Uterus (tissue), 4 donors: Measurements from ENCODE around the gene WNT6. TPM values are rescaled to one million over a fixed set of nuclear protein-coding genes. Genes with fewer than 3 reads are reported as not detected.

Experiments
- DNase-seq, 2 donors: peaks; one replicate each; pipeline ENCODE4 v3.0.0-alpha.2; 2019 to 2020
- H3K27ac ChIP-seq, 2 donors: fragments of 200-600 bp; sonication (generic); 1 replicate in 1 of 2; 2 replicates in 1 of 2; pipeline ENCODE4 v1.5.1; 2016 to 2018
- H3K27me3 ChIP-seq, 2 donors: fragments of 200-600 bp; sonication (generic); one replicate each; pipeline ENCODE4 v1.5.1; 2018 to 2019; ENCODE audit warnings: control low read depth in 1 of 2
- H3K36me3 ChIP-seq, 2 donors: fragments of 200-600 bp; sonication (generic); one replicate each; pipeline ENCODE4 v1.5.1; 2019; ENCODE audit warnings: control low read depth in 1 of 2
- H3K4me1 ChIP-seq, 2 donors: fragments of 200-600 bp; sonication (generic); one replicate each; pipeline ENCODE4 v1.5.1; 2018 to 2019; ENCODE audit warnings: control low read depth in 1 of 2
- H3K4me3 ChIP-seq, 2 donors: fragments of 200-600 bp; sonication (generic); 1 replicate in 1 of 2; 2 replicates in 1 of 2; pipeline ENCODE4 v1.5.1; 2018 to 2019; ENCODE audit warnings: mild to moderate bottlenecking in 1 of 2
- H3K9me3 ChIP-seq, 2 donors: fragments of 200-600 bp; sonication (generic); one replicate each; pipeline ENCODE4 v1.5.1; 2019; ENCODE audit warnings: control low read depth in 1 of 2
- POLR2A ChIP-seq, 2 donors: fragments of 450-650 bp; IDR thresholded peaks; one replicate each; pipeline ENCODE4 v1.6.1; 2016; ENCODE audit warnings: antibody characterized with exemption in 2 of 2, mild to moderate bottlenecking in 1 of 2, moderate library complexity in 1 of 2
- intact Hi-C: fragments of 100-400 bp; cut with DNase I; formaldehyde crosslinking; loops from one replicate; pipeline ENCODE4 v1.15.1; 2023; ENCODE audit warnings: low total_unique reads
- total RNA-seq, 4 donors: library from RNA; depleted of rRNA in 3 of 4; stranded (reverse); fragments of >200 nt in 3 of 4; gene quantifications; one replicate each; pipeline versions ENCODE4 v1.1.0 to v1.2.4, GENCODE V29; 2014 to 2023
- TF ChIP-seq, protein P1 (sequence below), 4 experiments: fragments of 200-600 bp in 2 of 4; fragments of 450-650 bp in 2 of 4; sonication (generic) in 2 of 4; IDR thresholded peaks; one replicate each; pipeline ENCODE4 v1.5.1; 2016 to 2019; ENCODE audit warnings: antibody characterized with exemption in 4 of 4, mild to moderate bottlenecking in 2 of 4, moderate library complexity in 1 of 4
- donor health status: DM: yes; HTN: yes; CAD: no.

The WNT6 gene
- total RNA-seq, 4 donors from 2014 or later: 1.0 to 2.1 (median 1.9) TPM; not detected in 1

DNA sequence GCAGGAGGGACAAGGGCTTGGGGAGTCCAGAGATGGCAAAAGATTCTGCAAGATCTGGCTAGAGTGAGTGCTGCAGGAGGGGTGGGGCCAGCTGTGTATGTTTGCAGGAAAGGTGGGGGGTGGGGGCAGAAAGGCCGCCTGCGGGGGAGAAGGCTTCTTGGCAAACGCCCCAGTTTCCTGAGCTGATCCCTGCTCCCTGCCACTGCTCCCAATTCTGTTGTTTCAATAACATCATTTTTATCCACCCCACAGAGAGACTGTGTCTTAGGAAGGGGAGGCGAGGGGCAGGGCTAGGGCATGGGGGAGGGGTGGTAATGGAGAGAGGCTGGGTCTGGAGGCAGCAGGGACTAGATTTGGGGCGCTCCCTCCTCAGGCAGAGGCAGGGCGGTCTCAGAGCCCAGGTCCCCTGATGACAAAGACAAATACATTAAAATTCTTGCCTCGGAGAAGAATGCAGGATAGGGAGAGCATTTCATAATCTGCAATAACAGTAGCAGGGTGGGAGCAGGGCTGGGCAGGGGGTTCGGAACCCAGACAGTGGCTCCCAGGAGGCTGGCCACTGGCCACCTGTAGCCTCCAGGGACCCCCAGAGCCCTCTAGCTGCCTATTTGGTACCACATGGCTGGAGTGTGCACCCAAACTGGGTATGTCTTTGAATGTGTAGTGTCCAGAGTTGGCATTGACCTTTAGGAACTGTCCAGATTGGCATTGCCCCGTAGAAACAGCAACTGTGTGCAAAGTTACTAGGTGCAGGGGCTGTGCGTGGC is 2.1 kb upstream of the WNT6 start:
- no peak overlapping the region for H3K27ac ChIP-seq
- peaks cover 6 to 9% of the 10 kb centered on the region in 2 donors for H3K27me3 ChIP-seq
- DNase-seq: no peak
- H3K4me3 ChIP-seq: no peak overlapping the region
- H3K4me1 ChIP-seq: peaks cover 0 to 10% of the 10 kb centered on the region in 2 donors
- TF ChIP-seq, protein P1, sequence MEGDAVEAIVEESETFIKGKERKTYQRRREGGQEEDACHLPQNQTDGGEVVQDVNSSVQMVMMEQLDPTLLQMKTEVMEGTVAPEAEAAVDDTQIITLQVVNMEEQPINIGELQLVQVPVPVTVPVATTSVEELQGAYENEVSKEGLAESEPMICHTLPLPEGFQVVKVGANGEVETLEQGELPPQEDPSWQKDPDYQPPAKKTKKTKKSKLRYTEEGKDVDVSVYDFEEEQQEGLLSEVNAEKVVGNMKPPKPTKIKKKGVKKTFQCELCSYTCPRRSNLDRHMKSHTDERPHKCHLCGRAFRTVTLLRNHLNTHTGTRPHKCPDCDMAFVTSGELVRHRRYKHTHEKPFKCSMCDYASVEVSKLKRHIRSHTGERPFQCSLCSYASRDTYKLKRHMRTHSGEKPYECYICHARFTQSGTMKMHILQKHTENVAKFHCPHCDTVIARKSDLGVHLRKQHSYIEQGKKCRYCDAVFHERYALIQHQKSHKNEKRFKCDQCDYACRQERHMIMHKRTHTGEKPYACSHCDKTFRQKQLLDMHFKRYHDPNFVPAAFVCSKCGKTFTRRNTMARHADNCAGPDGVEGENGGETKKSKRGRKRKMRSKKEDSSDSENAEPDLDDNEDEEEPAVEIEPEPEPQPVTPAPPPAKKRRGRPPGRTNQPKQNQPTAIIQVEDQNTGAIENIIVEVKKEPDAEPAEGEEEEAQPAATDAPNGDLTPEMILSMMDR (IDR thresholded peaks at IDR 0.05): no peak
- no peak for TF ChIP-seq POLR2A (IDR thresholded peaks at IDR 0.05)
- no peaks in the 10 kb centered on the region for H3K9me3 ChIP-seq
- H3K36me3 ChIP-seq: no peaks in the 10 kb centered on the region
- intact Hi-C loops: no loop called here

DNA sequence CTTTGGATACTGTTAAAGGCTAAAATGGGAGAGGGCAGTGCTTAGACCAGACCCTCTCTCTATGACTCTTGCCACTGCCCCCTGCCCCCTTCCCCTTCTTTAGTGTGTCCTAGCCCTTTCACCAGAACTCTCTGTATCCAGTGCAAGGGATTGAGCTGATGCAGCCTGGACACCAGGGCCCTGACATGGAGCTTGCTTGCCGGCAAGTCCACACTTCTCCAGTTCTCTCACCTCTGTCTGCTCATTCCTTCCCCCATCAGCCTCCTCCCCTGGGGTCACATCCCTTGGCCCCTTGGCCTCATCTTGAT is 1.5 kb upstream of the WNT6 start:
- Histone ChIP-seq H3K27ac (no peak overlapping the region), H3K36me3 (no peaks in the 10 kb centered on the region), H3K9me3 (no peaks in the 10 kb centered on the region), H3K27me3 (peaks cover 6 to 7% of the 10 kb centered on the region in 2 donors), H3K4me1 (peaks cover 0 to 10% of the 10 kb centered on the region in 2 donors), H3K4me3 (no peak overlapping the region)
- DNase-seq: no peak
- TF ChIP-seq, protein P1 (IDR thresholded peaks at IDR 0.05): no peak
- TF ChIP-seq POLR2A (IDR thresholded peaks at IDR 0.05): no peak
- intact Hi-C loops: no loop called here

DNA sequence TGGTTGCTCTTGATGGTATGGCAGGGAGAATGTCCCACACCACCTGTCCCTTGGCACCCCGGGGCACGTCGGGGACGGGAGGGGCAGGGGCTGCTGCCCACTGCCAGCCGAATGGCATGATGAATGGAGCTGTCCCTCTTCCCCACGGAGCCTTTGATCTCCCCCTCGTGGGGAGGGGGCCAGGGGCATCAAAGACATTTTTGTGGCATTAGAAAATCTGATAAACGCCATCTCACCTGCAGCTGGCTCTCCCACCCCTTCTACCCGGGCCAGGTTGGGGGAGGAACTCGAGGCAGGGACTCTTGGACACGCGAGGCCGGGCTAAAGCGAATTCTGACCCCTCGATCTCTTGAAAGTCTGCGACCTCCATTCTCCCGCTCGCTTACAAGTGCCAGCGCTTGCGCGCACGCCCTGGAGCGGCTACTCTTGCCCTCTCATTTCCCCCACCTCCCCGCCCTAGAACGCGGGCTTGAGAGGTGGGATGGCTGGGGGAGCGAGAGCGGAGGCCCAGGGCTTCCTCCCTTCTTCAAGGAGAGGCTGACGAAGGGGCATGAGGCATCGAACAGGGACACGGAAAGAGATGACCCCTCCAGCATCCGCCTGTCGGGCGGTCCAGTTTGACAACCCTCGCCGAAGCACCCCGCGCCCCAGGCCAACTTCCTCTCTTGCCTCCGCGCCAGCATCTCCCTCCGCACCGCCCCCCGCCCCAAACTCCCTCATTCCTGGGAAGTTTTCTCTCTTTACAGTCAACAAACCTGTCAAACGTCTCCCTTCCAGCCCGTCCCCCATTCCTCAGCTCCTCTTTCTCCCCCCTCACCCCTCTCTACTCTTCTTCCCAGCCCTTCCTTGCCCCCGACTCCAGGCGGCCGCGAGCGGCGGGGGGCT is 692 bp upstream of the WNT6 start:
- Histone ChIP-seq H3K27ac (no peak overlapping the region), H3K4me3 (peak overlapping the region in 1 of 2 donors; percentile 32), H3K36me3 (no peaks in the 10 kb centered on the region), H3K27me3 (peaks cover 6 to 7% of the 10 kb centered on the region in 2 donors), H3K9me3 (no peaks in the 10 kb centered on the region), H3K4me1 (peaks cover 0 to 10% of the 10 kb centered on the region in 2 donors)
- DNase-seq: no peak
- TF ChIP-seq, protein P1 (IDR thresholded peaks at IDR 0.05): no peak
- no peak for TF ChIP-seq POLR2A (IDR thresholded peaks at IDR 0.05)
- intact Hi-C loops: no loop called here

DNA sequence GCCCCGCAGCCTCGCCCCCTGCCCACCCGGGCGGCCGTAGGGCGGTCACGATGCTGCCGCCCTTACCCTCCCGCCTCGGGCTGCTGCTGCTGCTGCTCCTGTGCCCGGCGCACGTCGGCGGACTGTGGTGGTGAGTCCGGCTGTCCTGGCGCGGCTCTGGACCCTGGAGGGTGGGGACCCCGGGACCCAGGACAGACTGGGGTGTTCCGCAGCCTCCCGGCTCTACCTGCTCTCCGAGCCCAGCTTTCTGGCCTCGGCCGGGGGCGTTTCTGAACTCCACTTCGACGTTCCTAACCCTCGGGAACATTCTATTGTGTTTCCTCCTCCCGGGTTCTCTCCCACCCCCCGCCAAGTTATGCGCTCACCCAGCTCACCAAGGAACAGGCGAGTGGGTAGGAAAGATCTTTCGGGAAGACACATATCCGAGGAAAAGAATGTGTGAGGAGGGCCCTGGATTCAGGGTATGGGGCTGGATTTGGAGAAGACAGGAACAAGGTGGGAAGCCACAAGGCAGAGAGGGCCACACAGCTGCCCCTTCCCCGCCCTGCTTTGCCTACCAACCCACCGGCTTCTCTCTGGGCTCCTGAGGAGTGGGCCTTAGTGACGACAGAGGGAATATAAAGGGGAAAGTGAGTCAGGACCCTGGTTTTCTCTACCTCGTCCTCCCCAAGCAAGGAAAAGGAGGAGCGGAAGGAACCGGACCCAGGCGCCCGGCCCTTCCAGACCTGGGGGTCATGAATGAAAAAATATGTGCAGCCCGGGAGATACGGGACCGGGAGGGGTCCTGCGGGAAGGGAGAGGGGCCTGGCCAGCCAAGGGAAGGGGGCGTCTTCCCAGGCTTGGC is 605 bp downstream of the WNT6 start:
- no peaks in the 10 kb centered on the region for H3K36me3 ChIP-seq
- TF ChIP-seq, protein P1 (IDR thresholded peaks at IDR 0.05): no peak
- no peak for TF ChIP-seq POLR2A (IDR thresholded peaks at IDR 0.05)
- peaks cover 6 to 7% of the 10 kb centered on the region in 2 donors for H3K27me3 ChIP-seq
- intact Hi-C loops: no loop called here
- H3K27ac ChIP-seq: peak overlapping the region in 1 of 2 donors; percentile 22
- H3K4me1 ChIP-seq: peaks cover 0 to 10% of the 10 kb centered on the region in 2 donors
- peak in 1 of 2 donors; percentile 11 for DNase-seq
- no peaks in the 10 kb centered on the region for H3K9me3 ChIP-seq
- H3K4me3 ChIP-seq: peak overlapping the region; percentile 14 to 32
